Measurements from ENCODE around the gene ACO2. TPM values are rescaled to one million over a fixed set of nuclear protein-coding genes. Genes with fewer than 3 reads are reported as not detected.
"Not testable (repeated sequence)": the region's sequence is repeated elsewhere in the genome, so short reads cannot be mapped to it uniquely, and the experiment has no call there.

The ACO2 gene
- polyA plus RNA-seq, 3 donors: 61.9 to 197 (median 63.4) TPM

- 0 to 1% (median 0%) methylated on average over 84 to 85 of the region's 85 CpGs for WGBS, 3 donors
- H3K27ac ChIP-seq (ENCODE audit: low read depth, low read length): peak within 1 kb of the TSS; percentile 97
Measured at GRCh38 chr22:41446639-41447434, 22.1 kb upstream of the ACO2 start, which contains the start of gene TOB2. Gene TOB2, minus strand, starts transcription at chr22:41446801. Its CDS starts 9,456 bp downstream, at chr22:41437345.

GRCh38 chr22:41447435-41448188, 21.3 kb upstream of the ACO2 start:
- 0% methylated on average over 57 to 63 of the region's 63 CpGs for WGBS, 3 donors
- H3K27ac ChIP-seq (ENCODE audit: low read depth, low read length): peak overlapping the region; percentile 97

GRCh38 chr22:41448189-41448808, 20.6 kb upstream of the ACO2 start:
- H3K27ac ChIP-seq (ENCODE audit: low read depth, low read length): peak overlapping the region; percentile 97
- WGBS, 3 donors: 0 to 1% (median 1%) methylated on average over 28 of the region's 28 CpGs

- no peak overlapping the region for H3K27ac ChIP-seq (ENCODE audit: low read depth, low read length)
- WGBS, 3 donors: 71 to 89% (median 76%) methylated on average over 7 of the region's 7 CpGs
Measured at GRCh38 chr22:41458161-41458728, 10.7 kb upstream of the ACO2 start.

- no peak overlapping the region for H3K27ac ChIP-seq (ENCODE audit: low read depth, low read length)
Measured at GRCh38 chr22:41459431-41459830, 9.5 kb upstream of the ACO2 start.

GRCh38 chr22:41460071-41460470, 8.8 kb upstream of the ACO2 start:
- WGBS, 3 donors: 67 to 80% (median 72%) methylated on average over 5 of the region's 5 CpGs
- not testable (repeated sequence) for H3K27ac ChIP-seq (ENCODE audit: low read depth, low read length)

More at GRCh38 chr22:41459431-41459830, 9.5 kb upstream of the ACO2 start:
- 61 to 72% (median 66%) methylated on average over 1 of the region's 1 CpG for WGBS, 3 donors

GRCh38 chr22:41461901-41462300, 7.0 kb upstream of the ACO2 start:
- WGBS, 3 donors: 86 to 95% (median 88%) methylated on average over 4 of the region's 4 CpGs
- no peak overlapping the region for H3K27ac ChIP-seq (ENCODE audit: low read depth, low read length)

GRCh38 chr22:41469218-41469851, 418 bp downstream of the ACO2 start:
- WGBS, 3 donors: 1 to 2% (median 1%) methylated on average over 26 to 30 of the region's 30 CpGs
- H3K27ac ChIP-seq (ENCODE audit: low read depth, low read length): peak overlapping the region; percentile 44

GRCh38 chr22:41470886-41471285, 2.0 kb downstream of the ACO2 start:
- 71 to 87% (median 78%) methylated on average over 2 of the region's 2 CpGs for WGBS, 3 donors
- H3K27ac ChIP-seq (ENCODE audit: low read depth, low read length): no peak overlapping the region

GRCh38 chr22:41471568-41471967, 2.7 kb downstream of the ACO2 start:
- 63 to 82% (median 78%) methylated on average over 2 of the region's 2 CpGs for WGBS, 3 donors
- no peak overlapping the region for H3K27ac ChIP-seq (ENCODE audit: low read depth, low read length)

GRCh38 chr22:41474872-41475451, 6.0 kb downstream of the ACO2 start:
- WGBS, 3 donors: 92 to 95% (median 92%) methylated on average over 6 of the region's 6 CpGs
- no peak overlapping the region for H3K27ac ChIP-seq (ENCODE audit: low read depth, low read length)

- H3K27ac ChIP-seq (ENCODE audit: low read depth, low read length): no peak overlapping the region
- WGBS, 3 donors: 71 to 78% (median 76%) methylated on average over 2 of the region's 2 CpGs
Measured at GRCh38 chr22:41478473-41478872, 9.6 kb downstream of the ACO2 start.

GRCh38 chr22:41478891-41479521, 10.1 kb downstream of the ACO2 start:
- no peak overlapping the region for H3K27ac ChIP-seq (ENCODE audit: low read depth, low read length)
- 56 to 79% (median 57%) methylated on average over 7 of the region's 7 CpGs for WGBS, 3 donors

GRCh38 chr22:41479671-41480396, 10.9 kb downstream of the ACO2 start:
- H3K27ac ChIP-seq (ENCODE audit: low read depth, low read length): no peak overlapping the region
- WGBS, 3 donors: 80 to 82% (median 81%) methylated on average over 6 of the region's 6 CpGs

GRCh38 chr22:41480397-41480735, 11.4 kb downstream of the ACO2 start:
- H3K27ac ChIP-seq (ENCODE audit: low read depth, low read length): no peak overlapping the region
- WGBS, 3 donors: 62 to 73% (median 70%) methylated on average over 7 of the region's 7 CpGs

GRCh38 chr22:41481131-41481830, 12.4 kb downstream of the ACO2 start:
- H3K27ac ChIP-seq (ENCODE audit: low read depth, low read length): no peak overlapping the region
- 70 to 80% (median 78%) methylated on average over 15 of the region's 15 CpGs for WGBS, 3 donors

Measured in adipose tissue (tissue), 3 donors.